ENCODE measurements around the gene EXOC1L.

The EXOC1L gene

GRCh38 chr4:55880652-55881280 is 61.2 kb downstream of the EXOC1L start:
- DNase-seq (ENCODE audit: low read depth in 2 of 2) = no peak

GRCh38 chr4:55884093-55884850 is 64.7 kb downstream of the EXOC1L start:
- no peak for DNase-seq (ENCODE audit: low read depth in 2 of 2)

GRCh38 chr4:55884851-55885219 is 65.2 kb downstream of the EXOC1L start:
- no peak for DNase-seq (ENCODE audit: low read depth in 2 of 2)

Measured in activated CD4-positive, alpha-beta T cell treated with anti-CD3 and anti-CD28 coated beads for 24 hours (primary cell).